Measurements from ENCODE around the gene MMP10.

Gene MMP10

GRCh38 chr11:102724904-102725500, 55.4 kb downstream of the MMP10 start, which contains the start of gene MMP8:
Gene MMP8 (minus strand): TSS chr11:102724954. CDS start chr11:102724855, 99 bp downstream.
- DNase-seq = no peak

GRCh38 chr11:102722821-102723220, 57.6 kb downstream of the MMP10 start:
- DNase-seq = no peak

All from stimulated activated CD4-positive, alpha-beta T cell treated with anti-CD3 and anti-CD28 coated beads, Interleukin-2, amount 100 ng/mL, for 48 hours (primary cell).